ENCODE results near the gene PRSS21. TPM values are rescaled to one million over a fixed set of nuclear protein-coding genes. Genes with fewer than 3 reads are reported as not detected.

The PRSS21 gene
- total and polyA plus RNA-seq, 8 donors = 0.59 to 3.2 (median 1.0) TPM; not detected in 1

DNA sequence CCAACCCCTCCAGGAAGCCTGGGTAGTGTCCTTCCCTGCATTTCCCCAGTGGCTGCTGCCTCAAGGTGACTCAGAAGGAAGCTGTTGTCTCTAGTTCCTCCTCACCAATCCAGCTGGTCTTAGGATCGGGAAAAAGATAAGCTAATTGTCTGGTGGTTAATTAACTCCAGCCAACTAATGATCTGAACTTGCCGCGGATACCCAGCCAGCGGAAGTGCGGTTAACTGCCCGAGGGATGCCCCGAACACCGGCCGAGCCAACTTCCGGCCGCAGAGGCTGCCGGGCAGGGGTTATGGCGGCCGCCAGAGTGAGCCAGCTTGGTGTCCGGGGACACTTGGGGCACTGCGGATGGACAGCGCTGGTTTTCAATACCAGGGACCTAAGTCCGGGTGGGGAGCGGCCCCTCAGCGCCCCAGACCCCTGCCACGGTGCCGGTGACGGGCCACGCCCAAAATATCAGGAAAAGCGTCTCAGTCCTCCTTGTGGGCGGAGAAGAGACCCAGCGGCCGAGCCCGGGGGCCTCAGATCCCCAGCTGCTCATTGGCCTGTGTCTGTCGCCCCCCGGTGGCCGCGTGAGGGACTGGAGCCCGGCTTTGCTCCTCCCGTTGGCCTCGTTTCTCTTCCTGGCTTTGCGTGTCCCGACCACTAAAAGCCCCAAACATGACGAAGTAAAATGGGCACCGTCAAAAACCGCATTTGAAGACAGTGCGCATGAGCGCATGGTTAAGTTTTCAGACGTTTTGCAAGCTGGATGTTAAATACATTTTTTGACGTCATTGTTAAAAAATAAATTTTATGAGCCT, 51.2 kb downstream of the PRSS21 start:
- ATAC-seq (peak; percentile 98 to 99 (median 98)), FAIRE-seq (no peak), DNase-seq (peak; percentile 89 to 98 (median 94))
- Histone ChIP-seq H3K9me3 (no peaks in the 10 kb centered on the region), H3K27ac (peak overlapping the region; percentile 84 to 92 (median 90)), H3K27me3 (peaks cover 0 to 5% (median 0%) of the 10 kb centered on the region in 4 donors), H3K4me3 (peak overlapping the region; percentile 40 to 63 (median 48)), H3K36me3 (no peaks in the 10 kb centered on the region), H3K4me1 (no peaks in the 10 kb centered on the region)
- intact Hi-C loops (cut with DNase I) = loop anchor here in 1 of 3 donors (2.0 kb wide), 1 partner anchor 27 kb away; no protein-coding TSS in a partner anchor
- TF ChIP-seq, protein P1, sequence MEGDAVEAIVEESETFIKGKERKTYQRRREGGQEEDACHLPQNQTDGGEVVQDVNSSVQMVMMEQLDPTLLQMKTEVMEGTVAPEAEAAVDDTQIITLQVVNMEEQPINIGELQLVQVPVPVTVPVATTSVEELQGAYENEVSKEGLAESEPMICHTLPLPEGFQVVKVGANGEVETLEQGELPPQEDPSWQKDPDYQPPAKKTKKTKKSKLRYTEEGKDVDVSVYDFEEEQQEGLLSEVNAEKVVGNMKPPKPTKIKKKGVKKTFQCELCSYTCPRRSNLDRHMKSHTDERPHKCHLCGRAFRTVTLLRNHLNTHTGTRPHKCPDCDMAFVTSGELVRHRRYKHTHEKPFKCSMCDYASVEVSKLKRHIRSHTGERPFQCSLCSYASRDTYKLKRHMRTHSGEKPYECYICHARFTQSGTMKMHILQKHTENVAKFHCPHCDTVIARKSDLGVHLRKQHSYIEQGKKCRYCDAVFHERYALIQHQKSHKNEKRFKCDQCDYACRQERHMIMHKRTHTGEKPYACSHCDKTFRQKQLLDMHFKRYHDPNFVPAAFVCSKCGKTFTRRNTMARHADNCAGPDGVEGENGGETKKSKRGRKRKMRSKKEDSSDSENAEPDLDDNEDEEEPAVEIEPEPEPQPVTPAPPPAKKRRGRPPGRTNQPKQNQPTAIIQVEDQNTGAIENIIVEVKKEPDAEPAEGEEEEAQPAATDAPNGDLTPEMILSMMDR (IDR thresholded peaks at IDR 0.05) = peak; percentile 96 to 99 (median 98)
- 1% methylated on average over 44 to 45 of the region's 45 CpGs for WGBS, 2 donors

Other genes with a start within 250 kb of the PRSS21 start
- 1 to 10 TPM; 4.5 to 8.9 (median 6.7) TPM for gene KCTD5, start 134.7 kb upstream of the PRSS21 start, total RNA-seq
- 1 to 10 TPM; 6.3 to 7.7 TPM for gene KCTD5, start 134.7 kb upstream of the PRSS21 start, polyA plus RNA-seq
- gene PRSS27, start 97.0 kb upstream of the PRSS21 start, total RNA-seq = under 1 TPM; 0.22 to 0.69 (median 0.50) TPM
- gene PRSS27, start 97.0 kb upstream of the PRSS21 start, polyA plus RNA-seq = 1 to 10 TPM; 2.0 to 2.1 TPM
- 100 to 1,000 TPM; 244 to 448 (median 301) TPM for gene SRRM2, start 64.6 kb upstream of the PRSS21 start, total RNA-seq
- gene SRRM2, start 64.6 kb upstream of the PRSS21 start, polyA plus RNA-seq = 1,000 to 10,000 TPM in 1 of 2 donors, 100 to 1,000 TPM in 1; 850 to 1,932 TPM
- gene ELOB, start 40.0 kb upstream of the PRSS21 start, total RNA-seq = 100 to 1,000 TPM in 2 of 6 donors, 10 to 100 TPM in 4; 69.9 to 107 (median 95.0) TPM
- gene ELOB, start 40.0 kb upstream of the PRSS21 start, polyA plus RNA-seq = 100 to 1,000 TPM; 157 to 318 TPM
- not detected for gene PRSS33, start 29.7 kb upstream of the PRSS21 start, total RNA-seq
- under 1 TPM in 1 of 2 donors, not detected in 1; 0.05 TPM for gene PRSS33, start 29.7 kb upstream of the PRSS21 start, polyA plus RNA-seq
- not detected for gene PRSS41, start 18.8 kb upstream of the PRSS21 start, total RNA-seq
- gene PRSS41, start 18.8 kb upstream of the PRSS21 start, polyA plus RNA-seq = not detected
- gene ZG16B, start 13.1 kb downstream of the PRSS21 start, total RNA-seq = 1 to 10 TPM in 1 of 6 donors, under 1 TPM in 5; 0.43 to 1.5 (median 0.80) TPM
- 1 to 10 TPM in 1 of 2 donors, under 1 TPM in 1; 0.65 to 1.7 TPM for gene ZG16B, start 13.1 kb downstream of the PRSS21 start, polyA plus RNA-seq
- gene PRSS22, start 40.9 kb downstream of the PRSS21 start, total RNA-seq = 10 to 100 TPM in 3 of 6 donors, 1 to 10 TPM in 3; 8.4 to 28.5 (median 13.1) TPM
- gene PRSS22, start 40.9 kb downstream of the PRSS21 start, polyA plus RNA-seq = 10 to 100 TPM; 48.7 to 59.5 TPM
- gene FLYWCH2, start 66.0 kb downstream of the PRSS21 start, total RNA-seq = 10 to 100 TPM in 1 of 6 donors, 1 to 10 TPM in 5; 5.8 to 10.1 (median 7.7) TPM
- 10 to 100 TPM; 18.2 to 26.1 TPM for gene FLYWCH2, start 66.0 kb downstream of the PRSS21 start, polyA plus RNA-seq
- gene FLYWCH1, start 94.7 kb downstream of the PRSS21 start, total RNA-seq = 10 to 100 TPM; 11.5 to 18.6 (median 14.9) TPM
- 10 to 100 TPM; 31.5 to 40.4 TPM for gene FLYWCH1, start 94.7 kb downstream of the PRSS21 start, polyA plus RNA-seq
- gene KREMEN2, start 147.0 kb downstream of the PRSS21 start, total RNA-seq = under 1 TPM in 3 of 6 donors, not detected in 3; 0.09 to 0.32 (median 0.16) TPM
- under 1 TPM; 0.07 to 0.27 TPM for gene KREMEN2, start 147.0 kb downstream of the PRSS21 start, polyA plus RNA-seq
- 1 to 10 TPM; 5.3 to 9.1 (median 6.3) TPM for gene PAQR4, start 152.1 kb downstream of the PRSS21 start, total RNA-seq
- gene PAQR4, start 152.1 kb downstream of the PRSS21 start, polyA plus RNA-seq = 10 to 100 TPM in 1 of 2 donors, 1 to 10 TPM in 1; 6.6 to 12.5 TPM
- gene PKMYT1, start 163.2 kb downstream of the PRSS21 start, total RNA-seq = 1 to 10 TPM in 3 of 6 donors, under 1 TPM in 3; 0.28 to 1.7 (median 1.1) TPM
- 1 to 10 TPM; 3.7 to 4.8 TPM for gene PKMYT1, start 163.2 kb downstream of the PRSS21 start, polyA plus RNA-seq
- gene CLDN9, start 195.7 kb downstream of the PRSS21 start, total RNA-seq = 1 to 10 TPM; 1.7 to 5.1 (median 2.4) TPM
- 10 to 100 TPM; 10.5 to 12.1 TPM for gene CLDN9, start 195.7 kb downstream of the PRSS21 start, polyA plus RNA-seq
- 1 to 10 TPM in 2 of 6 donors, under 1 TPM in 4; 0.37 to 5.1 (median 0.73) TPM for gene CLDN6, start 200.9 kb downstream of the PRSS21 start, total RNA-seq
- 1 to 10 TPM in 1 of 2 donors, under 1 TPM in 1; 0.12 to 3.2 TPM for gene CLDN6, start 200.9 kb downstream of the PRSS21 start, polyA plus RNA-seq
- gene TNFRSF12A, start 203.1 kb downstream of the PRSS21 start, total RNA-seq = 10 to 100 TPM; 26.8 to 91.1 (median 66.7) TPM
- gene TNFRSF12A, start 203.1 kb downstream of the PRSS21 start, polyA plus RNA-seq = 100 to 1,000 TPM; 166 to 185 TPM
- gene HCFC1R1, start 206.7 kb downstream of the PRSS21 start, total RNA-seq = 10 to 100 TPM; 10.5 to 24.1 (median 12.4) TPM
- gene HCFC1R1, start 206.7 kb downstream of the PRSS21 start, polyA plus RNA-seq = 100 to 1,000 TPM in 1 of 2 donors, 10 to 100 TPM in 1; 93.1 to 119 TPM
- gene THOC6, start 206.8 kb downstream of the PRSS21 start, total RNA-seq = 10 to 100 TPM in 1 of 6 donors, 1 to 10 TPM in 5; 6.2 to 13.0 (median 7.7) TPM
- gene THOC6, start 206.8 kb downstream of the PRSS21 start, polyA plus RNA-seq = 10 to 100 TPM; 33.2 to 38.2 TPM
- gene BICDL2, start 219.7 kb downstream of the PRSS21 start, total RNA-seq = 100 to 1,000 TPM in 1 of 6 donors, 10 to 100 TPM in 5; 48.9 to 106 (median 64.3) TPM
- gene BICDL2, start 219.7 kb downstream of the PRSS21 start, polyA plus RNA-seq = 100 to 1,000 TPM; 126 to 325 TPM
- gene MMP25, start 229.3 kb downstream of the PRSS21 start, total RNA-seq = 1 to 10 TPM in 2 of 6 donors, under 1 TPM in 4; 0.28 to 1.6 (median 0.72) TPM
- gene MMP25, start 229.3 kb downstream of the PRSS21 start, polyA plus RNA-seq = 1 to 10 TPM; 1.4 to 1.6 TPM
- 100 to 1,000 TPM; 151 to 928 (median 250) TPM for gene IL32, start 248.4 kb downstream of the PRSS21 start, total RNA-seq
- 100 to 1,000 TPM; 232 to 815 TPM for gene IL32, start 248.4 kb downstream of the PRSS21 start, polyA plus RNA-seq

All from pancreas (tissue), 10 donors.